Nephron (organoid): ENCODE results near the gene RAB35.

Experiments
- H3K27ac Mint-ChIP-seq, 3 experiments: 2 replicates each; pipeline ENCODE4 v1.8.0; 2020; ENCODE audit warnings: mixed read lengths in 3 of 3, mild to moderate bottlenecking in 2 of 3, moderate library complexity in 1 of 3
- H3K27me3 Mint-ChIP-seq: 2 replicates; pipeline ENCODE4 v1.8.0; 2021; ENCODE audit warnings: low read depth, mild to moderate bottlenecking, moderate library complexity, mixed read lengths
- H3K36me3 Mint-ChIP-seq: 2 replicates; pipeline ENCODE4 v1.8.0; 2020; ENCODE audit warnings: low read depth, mixed read lengths
- H3K4me1 Mint-ChIP-seq: 2 replicates; pipeline ENCODE4 v1.8.0; 2020; ENCODE audit warnings: mixed read lengths
- H3K4me3 Mint-ChIP-seq, 3 experiments: 2 replicates each; pipeline ENCODE4 v1.8.0; 2020; ENCODE audit warnings: mild to moderate bottlenecking in 3 of 3, mixed read lengths in 3 of 3, moderate library complexity in 2 of 3
- H3K9me3 Mint-ChIP-seq: 2 replicates; pipeline ENCODE4 v1.8.0; 2020; ENCODE audit warnings: mixed read lengths
- TF ChIP-seq, protein P1 (sequence below), 3 experiments: fragments of 200-600 bp; sonication (generic); IDR thresholded peaks; one replicate each; pipeline ENCODE4 v1.5.0; 2021; ENCODE audit warnings: antibody characterized with exemption in 3 of 3; ENCODE audit not compliant: unreplicated experiment in 3 of 3

RAB35 gene

DNA sequence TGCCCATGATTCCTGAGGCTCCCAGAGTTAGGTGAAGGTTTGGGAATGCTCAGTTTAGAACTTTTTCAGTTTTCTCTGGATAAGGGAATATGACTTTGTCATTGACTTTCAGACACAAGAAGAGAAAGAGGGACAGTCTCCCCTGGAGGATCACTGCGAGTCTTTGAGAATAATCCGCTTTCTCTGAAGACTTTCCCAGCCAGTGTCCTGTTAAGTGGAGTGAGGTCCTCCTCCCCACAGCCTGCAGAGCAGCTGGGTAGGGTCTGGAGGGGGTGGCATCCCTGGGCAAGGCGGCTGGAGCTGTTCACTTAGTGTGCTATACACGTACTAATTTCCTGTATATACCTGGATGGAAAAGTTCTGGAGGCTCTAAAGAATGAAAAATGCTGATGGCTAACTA is 8.5 kb upstream of the RAB35 start:
- Mint-ChIP-seq H3K9me3 (no peaks in the 10 kb centered on the region), H3K27ac (no peak overlapping the region), H3K4me1 (no peaks in the 10 kb centered on the region), H3K36me3 (peaks cover 33% of the 10 kb centered on the region), H3K27me3 (no peaks in the 10 kb centered on the region), H3K4me3 (no peak overlapping the region)
- TF ChIP-seq, protein P1, sequence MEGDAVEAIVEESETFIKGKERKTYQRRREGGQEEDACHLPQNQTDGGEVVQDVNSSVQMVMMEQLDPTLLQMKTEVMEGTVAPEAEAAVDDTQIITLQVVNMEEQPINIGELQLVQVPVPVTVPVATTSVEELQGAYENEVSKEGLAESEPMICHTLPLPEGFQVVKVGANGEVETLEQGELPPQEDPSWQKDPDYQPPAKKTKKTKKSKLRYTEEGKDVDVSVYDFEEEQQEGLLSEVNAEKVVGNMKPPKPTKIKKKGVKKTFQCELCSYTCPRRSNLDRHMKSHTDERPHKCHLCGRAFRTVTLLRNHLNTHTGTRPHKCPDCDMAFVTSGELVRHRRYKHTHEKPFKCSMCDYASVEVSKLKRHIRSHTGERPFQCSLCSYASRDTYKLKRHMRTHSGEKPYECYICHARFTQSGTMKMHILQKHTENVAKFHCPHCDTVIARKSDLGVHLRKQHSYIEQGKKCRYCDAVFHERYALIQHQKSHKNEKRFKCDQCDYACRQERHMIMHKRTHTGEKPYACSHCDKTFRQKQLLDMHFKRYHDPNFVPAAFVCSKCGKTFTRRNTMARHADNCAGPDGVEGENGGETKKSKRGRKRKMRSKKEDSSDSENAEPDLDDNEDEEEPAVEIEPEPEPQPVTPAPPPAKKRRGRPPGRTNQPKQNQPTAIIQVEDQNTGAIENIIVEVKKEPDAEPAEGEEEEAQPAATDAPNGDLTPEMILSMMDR (IDR thresholded peaks at IDR 0.05; ENCODE audit: unreplicated experiment in 3 of 3), result no peak

DNA sequence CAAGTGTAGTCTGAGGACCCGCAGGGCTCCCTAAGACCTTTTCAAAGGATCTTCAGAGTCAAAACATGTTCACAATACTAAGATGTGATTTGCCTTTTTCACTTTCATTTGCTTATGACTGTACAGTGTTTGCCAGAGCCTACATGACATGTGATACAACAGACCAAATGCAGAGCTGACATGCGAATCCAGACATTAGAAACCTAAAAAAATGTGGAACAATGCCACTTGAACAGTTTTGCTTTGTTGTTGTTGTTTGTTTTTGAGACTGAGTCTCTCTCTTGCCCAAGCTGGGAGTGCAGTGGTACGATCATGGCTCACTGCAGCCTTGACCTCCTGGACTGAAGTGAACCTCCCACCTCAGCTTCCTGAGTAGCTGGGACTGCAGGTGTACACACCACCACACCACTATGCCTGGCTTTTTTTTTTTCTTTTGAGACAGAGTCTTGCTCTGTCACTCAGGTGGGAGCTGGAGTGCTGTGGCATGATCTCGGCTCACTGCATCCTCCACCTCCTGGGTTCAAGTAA is 5.3 kb upstream of the RAB35 start:
- Mint-ChIP-seq H3K4me3 (no peak overlapping the region), H3K9me3 (no peaks in the 10 kb centered on the region), H3K27me3 (no peaks in the 10 kb centered on the region)

DNA sequence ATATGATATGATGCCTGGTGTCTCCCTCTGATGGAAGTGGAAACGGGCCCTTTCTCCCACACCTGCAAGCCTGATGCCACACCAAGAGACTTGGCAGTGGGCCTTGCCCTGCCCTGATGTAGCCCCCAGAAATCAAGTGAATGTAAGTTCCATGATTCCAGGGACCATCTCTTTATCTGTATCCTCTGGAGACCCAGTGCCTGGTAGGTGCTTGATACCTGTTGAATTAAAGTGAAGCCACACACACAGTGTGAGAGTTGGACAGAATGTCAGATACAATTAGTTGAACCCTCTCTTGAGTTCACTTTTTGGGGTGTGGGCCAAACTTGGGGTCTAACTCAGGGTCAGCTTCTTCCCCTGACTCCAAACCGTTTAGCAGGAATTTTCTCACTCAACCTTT is 4.8 kb upstream of the RAB35 start:
- no peak overlapping the region for H3K4me3 Mint-ChIP-seq
- H3K27ac Mint-ChIP-seq, result no peak overlapping the region
- H3K36me3 Mint-ChIP-seq, result peaks cover 2% of the 10 kb centered on the region
- H3K9me3 Mint-ChIP-seq, result no peaks in the 10 kb centered on the region
- H3K27me3 Mint-ChIP-seq, result no peaks in the 10 kb centered on the region
- TF ChIP-seq, protein P1 (IDR thresholded peaks at IDR 0.05; ENCODE audit: unreplicated experiment in 3 of 3), result no peak
- H3K4me1 Mint-ChIP-seq, result peaks cover 26% of the 10 kb centered on the region

More for the DNA sequence above, 5.3 kb upstream of the RAB35 start:
- TF ChIP-seq, protein P1 (IDR thresholded peaks at IDR 0.05; ENCODE audit: unreplicated experiment in 3 of 3), result no peak
- H3K27ac Mint-ChIP-seq, result no peak overlapping the region
- H3K36me3 Mint-ChIP-seq, result peaks cover 7% of the 10 kb centered on the region
- H3K4me1 Mint-ChIP-seq, result peaks cover 26% of the 10 kb centered on the region

DNA sequence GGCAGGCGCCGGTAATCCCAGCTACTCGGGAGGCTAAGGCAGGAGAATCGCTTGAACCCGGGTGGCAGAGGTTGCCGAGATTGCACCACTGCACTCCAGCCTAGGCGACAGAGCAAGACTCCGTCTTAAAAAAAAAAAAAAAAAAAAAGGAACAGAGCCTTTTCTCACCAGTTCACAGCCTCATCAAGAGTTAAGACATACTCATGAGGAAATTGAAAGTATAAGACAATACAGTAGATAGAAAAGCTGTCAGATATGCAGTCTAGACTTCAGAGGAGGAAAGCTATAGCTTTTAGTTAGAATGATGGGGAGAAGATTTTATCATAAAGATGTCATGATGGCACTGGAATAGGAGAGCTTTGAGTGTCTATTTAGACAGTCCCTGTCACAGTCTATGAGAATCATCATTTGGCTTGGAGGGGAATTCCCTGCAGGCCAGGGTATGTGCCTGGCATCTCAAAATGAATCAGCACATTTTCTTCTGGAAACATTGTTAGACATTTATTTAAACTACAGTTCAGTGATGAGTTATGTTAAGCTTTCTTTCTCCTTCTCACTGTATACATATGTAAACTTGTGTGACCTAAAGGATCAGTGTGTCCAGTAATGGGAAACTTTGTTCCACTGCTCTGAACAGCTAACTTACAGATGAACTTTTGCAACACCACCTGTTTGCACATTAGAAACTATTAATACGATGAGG is 2.9 kb upstream of the RAB35 start:
- peaks cover 43% of the 10 kb centered on the region for H3K4me1 Mint-ChIP-seq
- peak overlapping the region; percentile 16 to 52 (median 52) for H3K4me3 Mint-ChIP-seq
- TF ChIP-seq, protein P1 (IDR thresholded peaks at IDR 0.05; ENCODE audit: unreplicated experiment in 3 of 3), result no peak
- H3K27me3 Mint-ChIP-seq, result no peaks in the 10 kb centered on the region
- H3K9me3 Mint-ChIP-seq, result no peaks in the 10 kb centered on the region
- peak overlapping the region in 2 of 3 experiments; percentile 37 to 46 for H3K27ac Mint-ChIP-seq
- H3K36me3 Mint-ChIP-seq, result peaks cover 8% of the 10 kb centered on the region

DNA sequence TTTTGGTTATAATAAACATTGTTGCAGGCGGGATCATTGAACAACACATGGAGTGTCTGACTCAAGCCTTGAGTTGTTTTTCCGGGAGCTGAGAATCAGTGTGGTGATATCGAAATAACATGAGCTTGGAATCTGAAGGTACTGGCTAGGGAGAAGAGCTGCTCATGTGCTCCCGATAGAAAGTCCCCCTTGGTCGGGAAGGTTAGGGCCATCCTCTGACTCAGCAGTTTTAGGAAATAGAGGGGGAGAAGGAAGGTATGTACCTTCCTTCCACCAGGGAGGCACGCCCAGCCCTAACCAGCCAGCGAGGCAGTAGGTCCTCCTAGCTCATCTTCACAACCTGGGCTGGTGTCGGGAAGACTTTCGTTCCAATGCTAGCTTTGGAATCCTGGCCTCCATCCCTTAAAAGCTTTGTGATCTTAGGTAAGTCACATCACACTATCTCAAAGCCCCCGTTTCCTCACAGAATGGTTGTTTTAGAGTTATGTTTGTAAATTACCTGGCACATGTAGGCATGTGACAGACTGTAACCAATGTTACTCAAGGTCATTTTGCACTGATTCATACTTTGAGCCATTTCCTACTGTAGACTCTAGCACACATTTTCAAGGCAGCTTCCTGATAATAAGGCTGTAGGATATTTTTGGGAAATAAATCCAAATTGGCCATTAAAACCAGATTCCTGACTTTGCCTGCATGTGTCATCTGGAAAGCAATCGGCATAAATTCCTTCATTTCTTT is 1.9 kb upstream of the RAB35 start:
- no peaks in the 10 kb centered on the region for H3K27me3 Mint-ChIP-seq
- no peaks in the 10 kb centered on the region for H3K9me3 Mint-ChIP-seq
- peaks cover 12% of the 10 kb centered on the region for H3K36me3 Mint-ChIP-seq
- H3K4me3 Mint-ChIP-seq, result peak overlapping the region; percentile 86 to 92 (median 90)
- peaks cover 46% of the 10 kb centered on the region for H3K4me1 Mint-ChIP-seq
- peak overlapping the region; percentile 29 to 84 (median 48) for H3K27ac Mint-ChIP-seq
- TF ChIP-seq, protein P1 (IDR thresholded peaks at IDR 0.05; ENCODE audit: unreplicated experiment in 3 of 3), result no peak
